ENCODE results near the gene ZNF185.
"Not testable (repeated sequence)": the region's sequence is repeated elsewhere in the genome, so short reads cannot be mapped to it uniquely, and the experiment has no call there.

The ZNF185 gene

DNA sequence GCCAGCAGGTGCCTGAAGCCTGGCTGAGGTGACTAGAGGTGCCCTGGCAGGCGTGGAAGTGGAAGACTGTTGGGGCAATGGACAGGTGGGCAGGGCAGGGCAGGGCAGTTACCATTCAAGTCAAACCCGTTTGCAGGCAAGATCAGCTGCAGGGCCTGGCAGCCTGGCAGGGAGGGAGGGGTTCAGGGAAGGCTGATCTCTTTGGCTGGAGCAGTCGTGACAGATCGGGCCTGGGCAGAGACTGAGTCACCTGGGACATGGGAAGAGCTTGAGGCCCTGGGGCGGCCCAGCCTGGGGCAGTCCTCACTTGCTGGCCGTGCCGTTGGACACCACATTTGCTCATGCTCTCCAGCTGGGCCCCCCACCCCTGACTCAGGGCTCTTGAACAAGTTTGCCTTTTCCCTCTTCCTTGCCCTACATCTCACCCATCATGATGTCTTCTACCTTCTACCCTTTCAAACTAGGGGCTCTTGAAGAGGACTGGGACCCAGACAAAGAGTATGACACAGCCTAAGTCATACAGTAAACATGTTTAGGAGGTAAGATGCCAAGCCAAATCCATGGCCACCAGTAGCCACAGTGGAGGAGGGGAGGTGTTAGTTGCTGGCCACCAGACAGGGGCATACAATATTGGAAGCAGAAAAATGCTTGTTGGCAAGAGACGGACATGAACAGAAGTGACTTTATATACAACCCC is 2.0 kb upstream of the ZNF185 start:
- DNase-seq (ENCODE audit: low read depth in 2 of 2), result no peak

DNA sequence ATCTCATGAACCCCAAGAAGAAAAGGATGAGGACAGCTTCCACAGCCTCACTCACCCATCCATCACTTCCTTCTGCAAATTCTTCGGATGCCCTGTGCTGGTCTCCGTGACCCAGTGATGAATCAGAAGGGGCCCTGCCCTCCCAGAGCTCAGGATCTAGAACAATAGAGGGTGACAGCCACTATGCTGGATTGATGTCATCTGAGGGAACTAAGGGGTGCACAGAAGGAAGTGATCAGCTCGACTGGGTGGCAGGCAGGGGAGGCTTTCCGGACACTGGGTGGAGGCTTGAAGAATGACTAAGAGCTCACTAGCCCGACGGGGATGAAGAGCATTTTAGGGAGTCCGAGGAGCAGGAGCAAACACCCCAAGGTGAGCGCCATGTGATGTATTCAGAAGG is 1.4 kb upstream of the ZNF185 start:
- DNase-seq (ENCODE audit: low read depth in 2 of 2), result no peak

DNA sequence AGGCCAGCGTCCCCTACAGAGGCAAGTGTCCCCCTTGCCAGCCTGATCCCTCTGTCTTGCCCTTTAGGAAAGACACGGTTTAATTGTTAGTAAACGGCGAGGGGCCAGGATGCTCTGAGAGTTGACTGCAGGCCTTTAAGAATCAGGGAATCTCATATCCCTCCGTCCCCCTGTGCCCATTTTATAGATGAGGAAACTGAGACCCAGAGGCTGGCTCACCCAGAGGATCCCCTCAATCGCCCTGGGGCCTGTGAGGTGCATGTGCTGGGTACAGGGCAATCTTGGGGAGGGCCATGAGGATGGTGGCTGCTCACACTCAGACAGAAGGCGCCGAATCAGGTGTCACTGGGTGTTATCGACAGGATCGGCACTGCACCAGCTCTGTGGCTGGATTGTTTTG is 575 bp downstream of the ZNF185 start:
- DNase-seq (ENCODE audit: low read depth in 2 of 2), result no peak

DNA sequence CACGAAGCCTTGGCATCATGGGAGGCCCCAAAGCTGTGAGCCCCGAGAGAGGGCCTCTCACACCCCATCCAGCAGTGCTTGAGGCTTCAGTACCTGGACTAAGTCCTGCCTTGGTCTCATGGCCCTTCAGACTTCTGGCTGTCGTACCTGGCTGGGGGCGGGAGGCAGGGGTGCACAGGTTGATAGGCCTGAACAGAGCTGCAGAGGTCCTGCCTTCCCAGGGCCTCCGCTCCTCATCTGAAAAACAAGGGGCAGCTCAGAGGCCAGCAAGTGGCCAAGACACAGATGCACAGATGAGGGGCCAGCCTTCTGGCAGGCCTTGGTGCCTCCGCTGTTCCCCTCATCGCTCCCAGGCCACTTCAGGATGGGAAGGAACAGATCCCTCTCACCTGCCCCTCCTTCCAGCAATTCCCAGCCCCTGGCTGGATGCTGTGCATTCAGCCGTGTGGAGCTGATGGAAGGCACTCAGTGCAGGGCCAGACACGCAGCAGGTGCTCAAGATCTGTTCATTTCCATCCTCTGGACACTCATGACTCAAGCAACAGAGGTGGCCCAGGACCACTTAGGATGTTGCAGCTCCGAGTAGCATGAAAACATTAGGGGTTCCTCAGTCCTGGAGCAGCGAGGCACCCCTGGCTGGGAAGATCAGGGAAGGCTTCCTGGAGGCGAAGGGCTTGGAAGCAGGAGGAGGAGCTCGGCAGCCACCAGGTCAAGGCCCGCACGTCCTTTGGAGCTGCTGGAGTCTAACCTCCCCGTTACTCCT is 1.4 kb downstream of the ZNF185 start:
- DNase-seq (ENCODE audit: low read depth in 2 of 2), result no peak

DNA sequence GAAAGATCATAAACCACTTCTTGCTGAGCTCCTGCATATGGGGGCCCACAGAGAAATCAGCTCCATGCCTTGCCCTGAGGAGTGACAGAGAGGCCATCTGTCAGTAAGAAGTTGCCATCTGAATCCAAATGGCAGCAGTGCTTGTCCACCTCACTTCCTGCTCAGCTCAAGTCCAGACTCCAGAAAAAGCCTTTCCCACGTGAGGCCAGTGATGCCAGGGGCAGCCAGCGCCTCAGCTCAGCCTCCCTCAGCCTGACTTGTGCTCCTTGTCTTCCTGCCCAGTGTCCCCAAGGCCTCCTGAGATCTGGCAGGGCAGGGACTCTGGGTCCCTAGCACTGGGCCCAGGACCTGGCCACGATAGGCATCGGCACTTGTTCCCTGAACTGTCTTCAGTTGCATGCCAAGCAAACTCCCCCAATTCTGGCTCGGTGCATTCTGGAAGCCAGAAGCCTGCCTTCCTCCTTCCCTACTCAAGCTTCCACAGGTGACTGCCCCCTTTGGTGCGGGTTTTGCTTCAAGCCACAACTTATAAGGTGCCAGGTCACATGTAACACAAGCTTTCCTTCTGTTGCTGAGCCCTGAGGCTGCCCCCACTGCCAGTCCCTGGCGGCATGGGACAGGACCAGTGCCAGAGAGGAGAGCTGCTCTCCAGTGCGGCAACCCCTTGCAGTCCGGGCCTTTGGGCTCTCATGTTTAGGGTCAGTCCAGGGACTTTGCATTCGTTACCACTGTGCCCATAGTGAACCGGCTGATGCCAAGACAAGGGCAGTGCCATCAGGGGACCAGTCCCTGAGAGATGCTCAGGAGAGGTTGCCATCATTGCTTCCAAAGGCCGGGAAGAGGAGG is 2.2 kb downstream of the ZNF185 start:
- no peak for DNase-seq (ENCODE audit: low read depth in 2 of 2)

DNA sequence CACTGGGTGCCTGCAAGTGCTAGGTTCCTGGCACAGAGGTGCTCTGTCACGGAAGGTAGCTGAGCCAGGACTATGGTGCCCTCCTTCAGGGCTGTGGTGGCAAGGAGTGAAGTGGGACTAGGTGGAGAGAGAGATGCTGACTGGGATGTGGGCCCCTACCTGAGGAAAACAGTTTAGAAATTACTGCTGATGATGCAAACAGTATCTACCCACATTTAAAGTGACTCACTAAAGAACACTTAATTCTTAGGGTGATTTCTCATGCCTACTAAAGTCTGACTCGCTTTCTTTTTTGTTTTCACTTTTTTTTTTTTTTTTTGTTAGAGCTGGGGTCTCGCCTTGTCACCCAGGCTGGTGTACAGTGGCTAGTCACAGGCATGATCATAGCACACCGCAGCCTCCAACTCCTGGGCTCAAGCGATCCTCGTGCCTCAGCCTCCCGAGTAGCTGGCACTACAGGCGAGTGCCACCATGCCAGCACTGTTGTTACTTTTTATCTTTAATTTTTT is 3.1 kb downstream of the ZNF185 start:
- DNase-seq (ENCODE audit: low read depth in 2 of 2), result no peak

DNA sequence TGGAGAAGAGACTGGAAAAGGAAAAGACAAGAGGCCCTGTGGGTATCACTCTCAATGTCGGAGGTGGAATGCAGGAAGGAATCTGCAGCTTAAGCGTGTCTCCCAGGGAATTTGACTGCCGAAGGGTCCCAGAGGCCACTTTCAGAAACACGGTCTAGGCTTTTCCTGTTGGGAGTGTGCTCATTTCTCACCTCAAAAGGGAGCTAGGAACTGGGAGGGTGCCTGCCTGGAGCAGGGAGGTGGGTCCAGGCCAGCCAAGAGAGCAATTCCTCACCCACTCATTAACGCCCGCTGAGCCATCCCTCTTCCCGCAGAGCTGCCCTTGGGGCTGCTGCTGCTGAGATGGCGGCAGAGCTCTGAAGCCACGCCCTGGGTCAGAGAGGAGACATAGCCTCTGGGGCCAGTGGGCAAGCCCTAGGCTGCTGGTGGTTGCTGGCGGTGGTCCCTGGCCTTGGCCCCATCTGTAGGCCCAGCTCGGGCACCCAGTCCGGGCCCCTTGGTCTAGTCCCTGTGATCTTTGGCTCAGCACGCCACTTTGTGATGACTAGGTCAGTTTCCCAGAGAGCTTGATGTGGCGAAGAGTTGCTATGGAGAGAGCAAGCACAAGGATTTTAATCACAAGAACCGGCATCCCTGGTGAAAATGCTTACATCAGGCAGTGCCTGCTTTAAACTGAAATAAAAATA is 4.1 kb downstream of the ZNF185 start:
- no peak for DNase-seq (ENCODE audit: low read depth in 2 of 2)

DNA sequence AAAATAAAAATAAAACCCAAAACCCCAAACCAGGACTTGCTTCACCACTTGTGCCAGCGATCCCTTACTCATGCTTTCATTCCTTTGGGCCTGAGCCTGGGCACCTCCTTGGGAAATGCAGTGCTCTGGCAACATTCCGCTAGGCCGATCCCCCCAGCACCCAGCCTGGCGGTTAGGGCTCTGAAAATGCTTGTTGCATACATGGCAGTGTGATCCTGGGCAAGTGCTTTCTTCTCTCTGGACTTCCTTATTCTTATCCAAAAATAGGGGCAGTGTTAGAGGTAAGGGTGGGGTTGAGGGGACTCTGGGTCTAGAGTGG is 4.6 kb downstream of the ZNF185 start:
- DNase-seq (ENCODE audit: low read depth in 2 of 2), result no peak

DNA sequence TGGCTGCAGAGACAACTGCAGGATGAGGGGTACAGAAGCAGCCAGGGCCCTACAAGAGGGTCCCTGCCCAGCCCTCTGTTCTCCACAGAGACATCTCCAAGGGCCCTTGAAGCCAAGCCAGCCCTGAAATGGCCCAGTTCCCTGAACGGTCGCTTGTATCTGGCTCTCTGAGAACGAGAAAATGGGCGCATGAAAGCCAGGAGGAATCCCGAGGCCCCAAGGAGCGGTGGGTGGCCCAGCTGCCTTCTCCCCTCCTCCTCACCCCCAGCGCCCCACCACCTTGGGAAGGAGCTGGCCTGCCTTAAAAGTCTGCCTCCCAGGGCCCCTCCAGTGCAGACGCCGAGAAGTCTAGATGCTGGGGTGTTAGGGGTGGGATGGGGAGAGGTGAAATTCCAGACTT is 5.7 kb downstream of the ZNF185 start:
- no peak for DNase-seq (ENCODE audit: low read depth in 2 of 2)

DNA sequence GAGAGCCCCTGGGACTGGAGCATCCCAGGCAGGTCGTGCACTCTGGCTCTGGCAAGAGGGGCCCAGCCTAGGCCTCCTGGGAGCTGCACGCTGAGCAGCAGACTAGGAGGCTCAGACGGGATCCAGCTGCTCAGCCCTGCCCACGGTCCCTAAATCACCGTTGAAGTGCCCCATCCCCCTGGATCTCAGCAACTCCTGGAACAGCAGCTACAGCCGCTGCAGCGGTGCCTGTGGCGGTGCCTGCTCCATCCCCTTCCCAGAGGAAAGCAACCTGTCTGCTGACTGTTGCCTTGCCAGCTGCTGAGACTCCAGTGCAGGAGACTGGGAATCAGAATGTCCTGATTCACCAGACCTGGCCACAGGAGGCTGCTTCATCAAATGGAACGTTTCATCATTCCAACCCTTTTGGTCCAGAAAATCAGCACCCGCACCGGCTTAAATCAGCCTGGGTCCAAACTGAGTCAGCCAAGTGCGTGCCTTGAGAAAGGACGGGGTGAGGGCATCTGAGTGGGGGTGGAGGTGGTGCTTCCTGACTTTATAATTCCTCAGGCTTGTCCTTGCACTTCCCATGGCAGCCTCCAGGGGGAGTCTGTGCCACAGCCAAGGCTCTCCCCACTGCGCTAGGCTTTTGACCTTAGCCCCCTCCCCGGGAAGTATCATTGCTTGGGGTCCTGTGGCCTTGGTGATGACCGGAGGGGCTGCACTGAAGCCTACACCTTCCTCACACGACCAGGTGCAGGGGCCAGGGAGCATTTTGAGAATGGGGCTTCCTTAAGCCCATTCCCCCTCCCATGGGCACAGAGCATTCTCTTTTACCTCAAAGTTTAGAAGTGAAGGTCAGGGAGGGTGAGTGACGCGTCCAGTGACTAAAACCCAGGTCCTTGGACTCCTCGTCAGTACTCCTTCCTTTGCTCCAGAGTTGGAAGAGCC is 6.5 kb downstream of the ZNF185 start:
- no peak for DNase-seq (ENCODE audit: low read depth in 2 of 2)

DNA sequence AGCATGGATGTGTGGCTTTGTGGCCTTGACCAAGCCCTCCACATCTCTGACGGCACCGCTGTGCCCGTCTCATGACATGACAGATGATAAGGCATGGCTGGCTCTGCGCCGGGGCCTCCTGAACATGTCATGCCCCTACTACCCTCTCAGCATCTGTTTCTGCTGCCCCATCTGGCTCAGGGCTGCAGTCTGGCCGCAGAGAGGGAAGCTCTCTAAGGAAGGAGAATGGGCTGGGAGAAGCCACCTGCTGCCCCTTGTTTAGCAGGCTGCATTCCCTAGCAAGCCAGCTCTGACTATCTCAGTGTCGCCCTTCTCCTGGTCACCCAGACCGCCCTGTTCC is 7.2 kb downstream of the ZNF185 start:
- DNase-seq (ENCODE audit: low read depth in 2 of 2), result no peak

DNA sequence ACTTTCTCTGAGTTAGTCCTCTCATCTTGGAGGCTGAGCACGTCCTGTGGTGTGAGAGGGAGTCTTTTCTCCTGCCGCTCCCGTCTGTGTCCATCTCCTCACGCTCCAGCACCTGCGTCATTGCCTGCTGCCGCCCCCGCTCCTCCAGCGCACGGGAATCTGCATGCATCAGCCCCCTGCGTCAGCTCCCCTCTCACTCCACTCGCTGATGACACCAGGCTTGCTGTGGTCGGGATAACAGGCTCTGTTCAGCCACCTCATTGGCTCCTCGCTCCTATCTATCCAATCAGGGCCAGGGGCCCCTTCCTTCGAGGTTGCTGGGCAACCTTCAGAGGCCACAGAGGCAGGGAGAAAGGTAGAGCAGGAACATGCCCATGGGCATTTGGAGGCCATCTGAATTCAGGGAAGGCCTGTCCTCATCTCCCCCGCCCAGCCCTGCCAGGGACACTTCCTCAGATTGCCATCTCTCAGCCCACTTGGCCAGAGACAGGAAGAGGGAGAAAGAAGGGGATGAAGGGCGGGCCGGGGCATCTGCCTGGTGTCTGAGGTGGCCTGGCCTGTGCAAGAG is 9.3 kb downstream of the ZNF185 start:
- no peak for DNase-seq (ENCODE audit: low read depth in 2 of 2)

DNA sequence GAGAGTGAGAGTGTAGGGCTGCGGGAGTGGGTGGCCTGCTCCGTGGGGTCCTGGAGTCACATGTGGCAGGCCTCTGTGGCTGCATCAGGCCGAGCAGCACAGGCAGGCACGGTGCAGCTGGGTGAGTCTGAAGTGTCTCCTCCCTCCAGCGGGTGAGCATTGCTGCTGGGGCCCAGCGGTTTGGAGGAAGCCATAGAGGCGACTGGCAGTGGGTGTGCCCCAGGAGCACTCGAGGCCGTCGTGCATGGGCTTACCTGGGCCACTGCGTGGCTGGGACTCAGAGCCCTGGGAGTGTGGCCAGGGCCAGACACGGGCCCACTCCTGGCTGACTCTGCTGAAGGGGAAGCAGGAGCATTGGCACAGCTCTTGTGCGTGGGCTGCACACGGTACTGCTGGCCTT is 10.6 kb downstream of the ZNF185 start:
- DNase-seq (ENCODE audit: low read depth in 2 of 2), result no peak

DNA sequence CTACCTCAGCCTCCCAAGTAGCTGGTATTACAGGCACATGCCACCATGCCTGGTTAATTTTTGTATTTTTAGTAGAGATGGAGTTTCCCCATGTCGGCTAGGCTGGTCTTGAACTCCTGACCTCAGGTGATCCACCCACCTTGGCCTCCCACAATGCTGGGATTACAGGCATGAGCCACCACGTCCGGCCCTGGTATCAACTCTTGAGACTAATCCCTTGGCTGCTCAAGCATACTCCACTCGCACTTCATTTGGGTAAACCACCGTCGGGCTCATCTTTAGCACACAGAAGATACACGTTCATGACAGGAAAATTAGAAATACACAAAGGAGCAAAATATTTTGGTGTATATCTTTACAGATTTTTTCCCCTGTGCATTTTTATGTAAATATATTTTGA is 12.2 kb downstream of the ZNF185 start:
- DNase-seq (ENCODE audit: low read depth in 2 of 2), result not testable (repeated sequence)

DNA sequence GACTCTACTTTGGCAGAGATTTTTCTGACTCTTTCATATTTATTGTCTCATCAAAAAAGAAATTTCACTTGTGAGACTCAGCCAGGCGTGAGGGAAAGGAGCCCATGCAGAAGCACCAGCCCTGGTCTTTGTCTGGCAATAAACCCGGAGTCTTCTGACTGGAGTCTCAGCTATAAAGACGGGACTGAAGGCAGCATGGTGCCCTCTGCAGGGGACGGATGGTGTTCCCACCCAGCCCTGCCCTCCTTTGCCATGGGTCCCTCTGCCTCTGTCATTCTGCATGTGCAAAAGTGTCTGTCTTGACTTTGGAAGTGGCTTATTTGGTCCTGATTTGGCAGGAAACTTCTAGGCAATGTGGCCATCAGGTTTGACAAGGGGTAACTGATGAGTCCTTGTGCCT is 14.2 kb downstream of the ZNF185 start:
- DNase-seq (ENCODE audit: low read depth in 2 of 2), result no peak

DNA sequence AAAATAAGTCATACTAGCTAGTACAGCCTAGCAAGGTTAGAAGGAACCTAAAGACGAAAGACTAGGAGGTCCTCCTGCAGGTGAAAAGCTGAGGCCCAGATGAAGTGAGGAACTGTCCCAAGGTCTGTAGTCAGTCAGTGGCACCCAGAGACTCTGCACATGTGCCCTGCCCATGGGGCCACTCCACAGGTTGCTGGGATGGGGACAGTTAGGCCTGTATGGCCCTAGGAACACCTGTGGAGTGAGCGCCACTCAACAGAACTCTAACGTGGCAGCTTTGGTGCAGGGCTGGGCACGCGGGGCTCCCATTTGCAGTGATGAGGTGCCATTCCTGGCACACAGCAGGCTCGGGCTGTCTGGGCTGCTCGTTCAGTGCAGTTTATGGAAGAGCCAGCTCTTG is 14.8 kb downstream of the ZNF185 start:
- DNase-seq (ENCODE audit: low read depth in 2 of 2), result no peak

DNA sequence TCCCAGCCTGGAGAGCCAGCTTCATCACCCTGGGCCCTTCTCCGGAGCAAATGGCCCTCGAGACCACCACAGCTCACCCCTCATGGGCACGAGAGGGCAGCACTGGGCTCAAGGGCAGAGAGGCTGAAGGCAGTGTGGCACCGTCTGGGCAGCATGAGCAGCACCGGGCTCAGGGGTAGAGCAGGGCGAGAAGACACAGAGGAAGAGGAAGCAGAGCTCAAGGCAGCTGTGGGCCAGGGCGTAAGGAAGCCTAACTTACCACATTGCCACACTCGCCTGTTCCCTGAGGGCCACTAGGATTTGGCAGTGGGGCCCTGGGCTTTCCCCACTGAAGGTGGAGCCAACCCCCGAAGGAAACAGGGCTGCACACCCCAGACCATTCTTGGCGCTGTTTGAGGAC is 15.5 kb downstream of the ZNF185 start:
- DNase-seq (ENCODE audit: low read depth in 2 of 2), result no peak

DNA sequence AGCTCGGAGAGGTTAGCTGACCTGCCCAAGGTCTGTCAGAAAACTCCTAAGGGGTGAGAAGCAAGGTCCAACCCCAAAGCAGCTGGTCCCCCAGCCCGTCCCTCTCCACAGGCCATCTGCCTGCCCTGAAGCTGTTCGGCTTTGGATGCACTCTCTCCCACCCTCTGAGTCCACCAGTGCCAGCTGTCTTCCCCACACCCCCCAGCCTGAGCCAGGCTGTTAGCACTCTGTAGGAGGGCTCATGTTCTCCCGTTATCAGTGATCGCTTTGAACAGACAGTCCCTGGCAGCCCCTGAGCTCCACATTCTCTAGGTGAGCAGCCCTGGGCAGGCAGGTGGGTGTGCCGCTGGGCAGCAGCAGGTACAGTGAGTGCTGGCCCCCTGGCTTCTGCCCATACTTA is 16.0 kb downstream of the ZNF185 start:
- DNase-seq (ENCODE audit: low read depth in 2 of 2), result no peak

DNA sequence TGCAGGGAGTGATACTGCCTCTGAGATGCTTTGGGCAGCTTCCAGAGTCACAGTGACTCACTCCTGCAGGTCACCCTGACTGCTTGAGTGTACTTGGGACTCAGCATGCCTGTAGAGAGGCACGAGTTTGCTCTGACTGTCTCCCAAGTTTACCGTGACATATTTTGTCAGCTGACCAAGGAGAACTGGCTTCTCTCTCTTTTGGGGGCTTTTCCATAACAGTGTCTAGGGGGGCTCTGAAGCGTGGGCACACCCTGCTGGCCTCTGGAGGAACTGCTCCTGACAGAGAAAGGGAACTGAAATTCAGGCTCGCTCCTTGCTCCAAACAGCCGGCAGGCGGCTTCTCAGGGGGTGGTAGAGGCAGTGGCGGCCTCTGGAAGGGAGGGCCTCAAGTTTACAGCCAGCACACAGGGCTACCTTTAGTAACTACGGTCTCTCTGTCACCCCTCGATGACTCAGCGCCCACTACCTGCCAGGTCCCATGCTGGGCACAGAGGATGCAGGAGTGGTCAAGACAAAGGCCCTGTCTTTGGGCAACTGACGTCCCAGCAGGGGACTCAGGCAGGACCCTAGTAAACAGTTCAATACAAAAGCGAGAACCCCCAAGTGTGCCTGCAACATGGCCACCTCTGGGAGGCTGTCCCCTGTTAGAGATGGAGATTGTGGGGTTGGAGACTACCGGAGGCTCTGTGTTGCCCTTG is 17.8 kb downstream of the ZNF185 start:
- no peak for DNase-seq (ENCODE audit: low read depth in 2 of 2)

All from fibroblast of skin of left biceps (primary cell).